Neuronal stem cell (in vitro differentiated cells): Measurements from ENCODE around the gene CCR9.
A peak's percentile ranks its signal among the peaks of the same experiment; 100 is the strongest.

Source experiments
- DNase-seq: peaks from one replicate; pipeline ENCODE4 v3.0.0-alpha.2; 2013; ENCODE audit warnings: low spot score
- H2AFZ ChIP-seq: one replicate; pipeline ENCODE4 v1.6.1; 2013; ENCODE audit warnings: mild to moderate bottlenecking, low read length, inconsistent platforms
- H2AK5ac ChIP-seq: 2 replicates; pipeline ENCODE4 v1.6.1; 2013; ENCODE audit warnings: low read depth, mild to moderate bottlenecking, inconsistent platforms, low read length, moderate library complexity, mixed read lengths
- H2BK120ac ChIP-seq: 2 replicates; pipeline ENCODE4 v1.6.1; 2013; ENCODE audit warnings: low read depth, mild to moderate bottlenecking, inconsistent platforms, low read length, moderate library complexity, mixed read lengths
- H2BK12ac ChIP-seq: one replicate; pipeline ENCODE4 v1.6.1; 2013; ENCODE audit warnings: low read length, inconsistent platforms
- H2BK15ac ChIP-seq: 2 replicates; pipeline ENCODE4 v1.6.1; 2013; ENCODE audit warnings: mild to moderate bottlenecking, low read length, inconsistent platforms, mixed read lengths
- H2BK5ac ChIP-seq: one replicate; pipeline ENCODE4 v1.6.1; 2013; ENCODE audit warnings: inconsistent platforms, mild to moderate bottlenecking, low read length, moderate library complexity
- H3K14ac ChIP-seq: one replicate; pipeline ENCODE4 v1.6.1; 2013; ENCODE audit warnings: low read length, inconsistent platforms
- H3K18ac ChIP-seq: 2 replicates; pipeline ENCODE4 v1.6.1; 2013; ENCODE audit warnings: low read length, inconsistent platforms
- H3K23ac ChIP-seq: 2 replicates; pipeline ENCODE4 v1.6.1; 2013; ENCODE audit warnings: low read depth, mild to moderate bottlenecking, mixed read lengths, low read length, inconsistent platforms; ENCODE audit not compliant: poor library complexity
- H3K27ac ChIP-seq: replicated peaks from 3 replicates; pipeline ENCODE4 v1.5.1; 2013; ENCODE audit warnings: low read length, inconsistent platforms
- H3K27me3 ChIP-seq, 3 experiments: 2 replicates each; pipeline ENCODE4 v1.6.1; 2013; ENCODE audit warnings: low read length in 3 of 3, mild to moderate bottlenecking in 2 of 3, inconsistent platforms in 1 of 3, low read depth in 1 of 3, mixed read lengths in 1 of 3, moderate library complexity in 1 of 3; ENCODE audit not compliant: control insufficient read depth in 3 of 3, insufficient read depth in 3 of 3
- H3K36me3 ChIP-seq, 2 donors: replicated peaks in 1 of 2; 2 replicates each; pipeline ENCODE4 v1.6.1; 2013; ENCODE audit warnings: low read length in 2 of 2; ENCODE audit not compliant: control insufficient read depth in 2 of 2, insufficient read depth in 2 of 2
- H3K4ac ChIP-seq: 2 replicates; pipeline ENCODE4 v1.6.1; 2013; ENCODE audit warnings: inconsistent platforms, mild to moderate bottlenecking, low read length, moderate library complexity
- H3K4me1 ChIP-seq, 2 donors: 1 replicate in 1 of 2; 2 replicates in 1 of 2; pipeline ENCODE4 v1.6.1; 2013; ENCODE audit warnings: low read length in 2 of 2, low read depth in 1 of 2; ENCODE audit not compliant: control insufficient read depth in 2 of 2, insufficient read depth in 1 of 2
- H3K4me2 ChIP-seq: one replicate; pipeline ENCODE4 v1.6.1; 2013; ENCODE audit warnings: mild to moderate bottlenecking, low read length, inconsistent platforms; ENCODE audit not compliant: insufficient read depth, poor library complexity, severe bottlenecking
- H3K4me3 ChIP-seq, 2 donors: 2 replicates each; pipeline ENCODE4 v1.5.1; 2013; ENCODE audit warnings: low read length in 2 of 2, mild to moderate bottlenecking in 2 of 2, inconsistent platforms in 1 of 2, moderate library complexity in 1 of 2
- H3K79me1 ChIP-seq: one replicate; pipeline ENCODE4 v1.6.1; 2013; ENCODE audit warnings: low read depth, mild to moderate bottlenecking, inconsistent platforms, low read length, moderate library complexity
- H3K9ac ChIP-seq: one replicate; pipeline ENCODE4 v1.6.1; 2013; ENCODE audit warnings: mild to moderate bottlenecking, low read depth, low read length, inconsistent platforms; ENCODE audit not compliant: poor library complexity
- H3K9me3 ChIP-seq, 2 donors: replicated peaks in 1 of 2; 2 replicates each; pipeline versions ENCODE3 to v1.6.1; 2013; ENCODE audit warnings: low read length in 2 of 2, mild to moderate bottlenecking in 2 of 2, inconsistent platforms in 1 of 2, low read depth in 1 of 2, mixed read lengths in 1 of 2, moderate library complexity in 1 of 2; ENCODE audit not compliant: control insufficient read depth in 2 of 2, insufficient read depth in 1 of 2
- H4K8ac ChIP-seq: one replicate; pipeline ENCODE4 v1.6.1; 2013; ENCODE audit warnings: low read depth, mild to moderate bottlenecking, inconsistent platforms, low read length, moderate library complexity
- H4K91ac ChIP-seq: one replicate; pipeline ENCODE4 v1.6.1; 2013; ENCODE audit warnings: low read length, low read depth, mild to moderate bottlenecking, inconsistent platforms; ENCODE audit not compliant: poor library complexity
- WGBS, 2 donors: extraction: QIAGEN DNeasy Blood & Tissue Kit; methylation state at CpG; one replicate each; pipeline ENCODE4 v1.1.7; 2013; ENCODE audit warnings: missing lambda C conversion rate in 2 of 2, mixed read lengths in 1 of 2; ENCODE audit not compliant: insufficient read length in 2 of 2, insufficient replicate concordance in 1 of 2; ENCODE audit errors: extremely low coverage in 2 of 2; 5-methylcytosine and 5-hydroxymethylcytosine counted together

CCR9 gene

DNA sequence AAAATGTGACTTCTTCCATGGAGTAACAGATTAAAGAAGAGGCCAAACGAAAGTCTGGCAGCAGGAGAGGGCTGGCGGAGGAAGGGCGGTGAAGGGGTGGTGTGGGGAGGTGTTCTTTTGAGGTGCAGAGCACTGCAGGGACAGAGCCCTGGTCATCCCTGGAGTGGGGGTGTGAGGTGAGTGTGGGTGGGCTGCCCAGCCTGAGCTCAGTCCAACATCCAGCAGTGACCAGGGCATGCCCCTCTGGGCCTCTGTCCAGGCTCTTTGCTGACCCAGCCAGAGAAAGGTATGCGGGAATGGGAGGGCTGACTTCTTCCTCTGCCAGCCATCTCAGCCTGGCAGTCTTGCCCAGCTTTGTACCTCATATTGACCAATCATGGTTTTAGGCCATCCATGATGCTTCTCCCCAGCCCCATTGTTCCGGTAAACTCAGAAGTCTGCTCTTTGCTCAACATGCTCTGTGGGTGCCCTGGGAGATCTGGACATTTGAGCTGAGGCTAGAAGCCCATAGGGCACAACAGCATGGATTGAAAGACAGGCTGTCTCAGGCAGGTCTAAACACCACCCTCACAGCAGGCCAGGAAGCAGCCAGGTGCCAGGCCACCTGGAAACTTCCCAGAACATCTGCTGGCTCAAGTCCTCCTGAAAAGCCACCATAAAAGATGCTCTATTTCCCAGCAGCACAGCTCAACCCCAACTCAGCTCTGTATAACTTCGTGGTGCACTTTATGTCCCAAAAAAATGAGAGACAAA is 31.0 kb downstream of the CCR9 start:
- H2BK15ac ChIP-seq, result no peak overlapping the region
- no peak overlapping the region for H3K4ac ChIP-seq
- H3K79me1 ChIP-seq, result no peaks in the 10 kb centered on the region
- no peak overlapping the region for H3K23ac ChIP-seq
- no peak overlapping the region for H3K4me3 ChIP-seq
- H2BK120ac ChIP-seq, result no peak overlapping the region
- H3K27ac ChIP-seq, result no peak overlapping the region
- no peak overlapping the region for H2AK5ac ChIP-seq
- no CpG with 5 or more reads among the region's 6 CpGs for WGBS, 2 donors
- no peak overlapping the region for H2BK5ac ChIP-seq
- no peak overlapping the region for H2AFZ ChIP-seq
- no peaks in the 10 kb centered on the region for H3K27me3 ChIP-seq
- peaks cover 14 to 33% of the 10 kb centered on the region in 2 donors for H3K36me3 ChIP-seq
- H3K9ac ChIP-seq, result no peak overlapping the region
- H2BK12ac ChIP-seq, result no peak overlapping the region
- no peaks in the 10 kb centered on the region for H3K9me3 ChIP-seq
- peak overlapping the region; percentile 11 for H3K18ac ChIP-seq
- peaks cover 9 to 10% of the 10 kb centered on the region in 2 donors for H3K4me1 ChIP-seq
- H3K14ac ChIP-seq, result peak overlapping the region; percentile 47
- no peak overlapping the region for H4K91ac ChIP-seq
- H4K8ac ChIP-seq, result no peak overlapping the region
- no peak overlapping the region for H3K4me2 ChIP-seq
- no peak for DNase-seq

DNA sequence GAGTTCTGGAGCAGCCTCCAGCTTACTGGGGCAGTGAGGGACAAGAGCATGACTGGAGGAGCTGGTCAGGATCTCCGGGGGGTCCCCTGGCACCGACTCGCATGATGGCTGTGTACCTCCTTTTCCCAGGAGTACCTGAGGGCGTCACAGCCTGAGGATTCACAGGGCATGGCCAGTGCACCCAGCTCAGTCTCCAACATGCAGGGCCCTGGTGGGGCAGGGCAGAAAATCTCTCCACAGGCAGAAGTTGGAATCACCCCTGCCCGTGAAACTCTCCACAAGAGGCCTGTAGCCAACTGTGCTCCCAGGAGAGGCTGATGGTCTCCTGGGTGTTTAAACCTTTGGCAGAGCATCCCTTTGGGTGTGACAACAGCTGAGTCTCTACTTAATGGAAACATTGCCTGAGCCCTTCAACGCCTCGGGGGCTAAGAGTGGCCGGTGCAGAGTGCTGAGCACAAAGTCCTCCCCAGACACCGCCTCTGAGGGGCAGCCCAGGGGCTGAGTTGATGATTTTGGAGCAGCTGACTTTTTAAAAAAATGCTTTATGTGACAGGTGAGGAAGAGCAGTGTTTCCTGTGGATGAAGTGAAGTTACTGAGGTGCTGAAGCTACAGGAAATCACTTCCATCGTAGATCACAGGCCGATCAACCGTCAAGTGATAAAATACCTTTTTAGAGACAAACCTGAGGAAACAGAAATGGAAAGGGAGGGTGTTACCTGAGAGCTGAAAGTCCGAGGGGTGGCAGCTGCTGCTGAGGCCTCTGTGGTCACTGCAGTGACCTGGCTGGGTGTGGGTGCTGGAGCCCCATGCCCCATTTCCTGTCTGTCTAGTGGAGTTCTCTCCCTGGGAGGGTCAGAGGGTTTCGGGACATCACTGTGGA is 35.1 kb downstream of the CCR9 start:
- peaks cover 21 to 49% of the 10 kb centered on the region in 2 donors for H3K36me3 ChIP-seq
- WGBS, 2 donors, result no CpG with 5 or more reads among the region's 14 CpGs
- no peak for DNase-seq

DNA sequence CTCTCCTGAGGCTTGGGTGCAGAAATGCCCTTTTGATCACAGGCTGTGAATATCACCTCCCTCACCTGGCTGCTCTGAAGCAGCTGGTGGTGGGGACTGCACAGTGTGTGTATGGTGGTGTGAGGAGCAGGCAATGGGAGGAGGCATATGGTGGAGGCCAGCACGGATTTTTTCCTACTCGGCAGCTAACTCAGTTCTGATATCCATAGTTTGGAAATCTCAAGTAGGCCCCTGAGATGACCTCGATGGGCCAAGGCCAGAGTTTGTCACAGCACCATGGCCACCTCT is 35.6 kb downstream of the CCR9 start:
- Histone ChIP-seq H3K4ac (no peak overlapping the region), H2AK5ac (no peak overlapping the region), H3K4me1 (no peaks in the 10 kb centered on the region), H2BK15ac (no peak overlapping the region), H3K18ac (no peak overlapping the region), H3K9me3 (no peaks in the 10 kb centered on the region), H2BK5ac (no peak overlapping the region), H4K91ac (no peak overlapping the region), H3K9ac (no peak overlapping the region), H3K4me2 (no peak overlapping the region), H2AFZ (no peak overlapping the region), H3K14ac (no peak overlapping the region), H3K27ac (no peak overlapping the region), H4K8ac (no peak overlapping the region), H3K27me3 (no peaks in the 10 kb centered on the region), H2BK12ac (no peak overlapping the region), H2BK120ac (no peak overlapping the region), H3K79me1 (no peaks in the 10 kb centered on the region), H3K36me3 (peaks cover 21 to 49% of the 10 kb centered on the region in 2 donors), H3K4me3 (no peak overlapping the region), H3K23ac (no peak overlapping the region)
- no CpG with 5 or more reads among the region's 3 CpGs for WGBS, 2 donors
- no peak for DNase-seq

More for the DNA sequence above, 35.1 kb downstream of the CCR9 start:
- H2AK5ac ChIP-seq, result no peak overlapping the region
- H3K27me3 ChIP-seq, result no peaks in the 10 kb centered on the region
- H3K14ac ChIP-seq, result no peak overlapping the region
- no peak overlapping the region for H3K4me3 ChIP-seq
- H3K79me1 ChIP-seq, result no peaks in the 10 kb centered on the region
- no peak overlapping the region for H3K4me2 ChIP-seq
- H2BK120ac ChIP-seq, result no peak overlapping the region
- no peak overlapping the region for H2BK15ac ChIP-seq
- H2BK5ac ChIP-seq, result peak overlapping the region; percentile 18
- no peak overlapping the region for H2AFZ ChIP-seq
- no peak overlapping the region for H2BK12ac ChIP-seq
- no peak overlapping the region for H3K4ac ChIP-seq
- H3K23ac ChIP-seq, result no peak overlapping the region
- H3K27ac ChIP-seq, result no peak overlapping the region
- H3K9me3 ChIP-seq, result no peaks in the 10 kb centered on the region
- H3K18ac ChIP-seq, result no peak overlapping the region
- H3K9ac ChIP-seq, result no peak overlapping the region
- no peaks in the 10 kb centered on the region for H3K4me1 ChIP-seq
- no peak overlapping the region for H4K91ac ChIP-seq
- no peak overlapping the region for H4K8ac ChIP-seq

DNA sequence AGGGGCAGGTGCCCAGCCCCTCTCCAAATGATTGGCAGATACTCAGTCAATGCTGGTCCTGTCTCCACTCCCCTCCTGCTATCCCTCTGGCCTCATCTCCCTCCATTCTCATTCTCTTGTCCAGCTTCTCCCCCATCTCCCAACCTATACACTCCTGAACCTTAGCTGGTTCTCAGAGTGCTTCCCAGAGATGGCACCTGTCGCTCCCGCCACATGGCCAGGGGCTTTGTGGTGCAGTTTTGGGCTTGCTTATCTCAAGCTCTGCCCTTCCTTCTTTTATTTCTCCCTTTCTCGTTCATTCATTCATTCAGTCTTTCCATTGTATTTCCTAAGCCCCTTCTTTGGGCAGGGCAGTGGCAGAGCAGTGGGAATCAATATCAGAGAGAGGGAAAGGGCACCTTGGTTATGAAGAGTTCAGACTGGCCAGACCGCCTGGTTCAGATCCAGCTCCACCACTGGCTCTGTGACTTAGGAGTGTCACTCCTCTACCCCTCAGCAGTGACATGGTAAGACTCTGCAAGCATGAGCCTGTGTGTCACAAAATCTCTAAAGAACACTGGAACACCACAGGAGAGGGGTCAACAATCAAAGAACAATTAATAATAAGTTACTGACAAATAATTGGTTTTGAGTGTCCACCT is 36.7 kb downstream of the CCR9 start:
- no peak overlapping the region for H3K18ac ChIP-seq
- no peak overlapping the region for H2BK15ac ChIP-seq
- no peaks in the 10 kb centered on the region for H3K4me1 ChIP-seq
- H2BK12ac ChIP-seq, result no peak overlapping the region
- no CpG with 5 or more reads among the region's 4 CpGs for WGBS, 2 donors
- H2BK120ac ChIP-seq, result no peak overlapping the region
- H3K27me3 ChIP-seq, result no peaks in the 10 kb centered on the region
- H3K14ac ChIP-seq, result no peak overlapping the region
- no peak overlapping the region for H3K27ac ChIP-seq
- no peak overlapping the region for H2AK5ac ChIP-seq
- no peak overlapping the region for H4K91ac ChIP-seq
- no peak overlapping the region for H3K9ac ChIP-seq
- H3K9me3 ChIP-seq, result no peaks in the 10 kb centered on the region
- H2BK5ac ChIP-seq, result no peak overlapping the region
- H3K23ac ChIP-seq, result no peak overlapping the region
- H3K36me3 ChIP-seq, result peaks cover 24 to 57% of the 10 kb centered on the region in 2 donors
- no peak overlapping the region for H3K4ac ChIP-seq
- no peak for DNase-seq
- no peak overlapping the region for H3K4me3 ChIP-seq
- H3K79me1 ChIP-seq, result no peaks in the 10 kb centered on the region
- H3K4me2 ChIP-seq, result no peak overlapping the region
- H2AFZ ChIP-seq, result no peak overlapping the region
- H4K8ac ChIP-seq, result no peak overlapping the region
